SK-N-SH (cell line): ENCODE results near the gene ECE1. TPM values are rescaled to one million over a fixed set of nuclear protein-coding genes. Genes with fewer than 3 reads are reported as not detected.

Experiments used
- CTCF ChIA-PET: fragments of 300-600, 350-600 bp; formaldehyde crosslinking; extraction: SDS; loops from one replicate; lab custom pipeline; 2021; lab: Yijun Ruan, JAX
- POLR2A ChIA-PET: fragments of 350-600 bp; sonication (Branson Sonifier 250); formaldehyde crosslinking; extraction: SDS; loops from one replicate; lab custom pipeline; 2020; ENCODE audit warnings: antibody characterized with exemption, inconsistent platforms; lab: Yijun Ruan, JAX
- DNase-seq: peaks from one replicate; pipeline ENCODE4 v3.0.0; 2012
- H2AFZ ChIP-seq: fragments of 200-600 bp; sonication (generic); 2 replicates; pipeline ENCODE4 v1.8.1; 2016; ENCODE audit warnings: antibody characterized with exemption, mild to moderate bottlenecking, low read depth
- H3F3A ChIP-seq: fragments of 200-600 bp; sonication (generic); replicated peaks from 2 replicates; pipeline ENCODE3; 2016; ENCODE audit warnings: antibody characterized with exemption, mild to moderate bottlenecking; ENCODE audit not compliant: insufficient read depth
- H3K27ac ChIP-seq, 2 experiments: fragments of 200-500 bp in 1 of 2; fragments of 200-600 bp in 1 of 2; sonication (Bioruptor generic) in 1 of 2; sonication (generic), shearing (Covaris generic) in 1 of 2; 2 replicates each; pipeline versions ENCODE4 v1.5.1 to v1.6.1; 2014 to 2016; ENCODE audit warnings: low read depth in 2 of 2, inconsistent platforms in 1 of 2, low read length in 1 of 2, mild to moderate bottlenecking in 1 of 2, mixed read lengths in 1 of 2
- H3K27me3 ChIP-seq: fragments of 200-600 bp; sonication (generic), shearing (Covaris generic); 2 replicates; pipeline ENCODE4 v1.6.1; 2016; ENCODE audit warnings: mixed run types; ENCODE audit not compliant: insufficient read depth
- H3K36me3 ChIP-seq, 2 experiments: fragments of 200-500 bp in 1 of 2; fragments of 200-600 bp in 1 of 2; sonication (Bioruptor generic) in 1 of 2; sonication (generic) in 1 of 2; replicated peaks in 1 of 2; 2 replicates each; pipeline versions ENCODE3 to v1.5.1; 2014 to 2016; ENCODE audit warnings: low read length in 1 of 2, mild to moderate bottlenecking in 1 of 2; ENCODE audit not compliant: insufficient read depth in 2 of 2, control insufficient read depth in 1 of 2
- H3K4me1 ChIP-seq, 2 experiments: fragments of 200-500 bp in 1 of 2; fragments of 200-600 bp in 1 of 2; sonication (Bioruptor generic) in 1 of 2; sonication (generic), shearing (Covaris generic) in 1 of 2; 2 replicates each; pipeline versions ENCODE4 v1.5.1 to v1.6.1; 2014 to 2016; ENCODE audit warnings: low read depth in 1 of 2, low read length in 1 of 2, mixed run types in 1 of 2; ENCODE audit not compliant: insufficient read depth in 2 of 2, control insufficient read depth in 1 of 2
- H3K4me2 ChIP-seq: fragments of 200-600 bp; sonication (generic), shearing (Covaris generic); 2 replicates; pipeline ENCODE4 v1.6.1; 2017; ENCODE audit warnings: mixed run types
- H3K4me3 ChIP-seq, 2 experiments: fragments of 200-500 bp in 1 of 2; fragments of 200-600 bp in 1 of 2; sonication (Bioruptor generic) in 1 of 2; sonication (generic), shearing (Covaris generic) in 1 of 2; 2 replicates each; pipeline versions ENCODE4 v1.5.1 to v1.8.1; 2014 to 2016; ENCODE audit warnings: low read depth in 2 of 2, inconsistent platforms in 1 of 2, low read length in 1 of 2, mild to moderate bottlenecking in 1 of 2, mixed read lengths in 1 of 2, moderate library complexity in 1 of 2
- H3K79me2 ChIP-seq: fragments of 200-600 bp; sonication (generic); 2 replicates; pipeline ENCODE4 v1.8.1; 2017; ENCODE audit warnings: mild to moderate bottlenecking; ENCODE audit not compliant: insufficient read depth
- H3K9ac ChIP-seq: fragments of 200-600 bp; sonication (generic); 2 replicates; pipeline ENCODE4 v1.6.1; 2017; ENCODE audit warnings: mixed run types
- H3K9me2 ChIP-seq: fragments of 200-600 bp; sonication (generic); 2 replicates; pipeline ENCODE4 v1.6.1; 2017; ENCODE audit warnings: mixed run types
- H3K9me3 ChIP-seq: fragments of 200-600 bp; sonication (generic); 2 replicates; pipeline ENCODE4 v1.6.1; 2017; ENCODE audit warnings: mixed run types, mild to moderate bottlenecking, moderate library complexity
- H4K20me1 ChIP-seq: fragments of 200-600 bp; sonication (generic); 2 replicates; pipeline ENCODE4 v1.6.1; 2017; ENCODE audit warnings: mild to moderate bottlenecking, mixed run types; ENCODE audit not compliant: insufficient read depth
- CHD2 ChIP-seq: fragments of 150-350 bp; IDR thresholded peaks from 2 replicates; pipeline ENCODE4 v1.6.1; 2018; ENCODE audit warnings: low read length; ENCODE audit not compliant: partially characterized antibody
- CTCF ChIP-seq: fragments of 200-600 bp; sonication (generic); IDR thresholded peaks from 2 replicates; pipeline ENCODE4 v1.6.1; 2017; ENCODE audit warnings: antibody characterized with exemption, mild to moderate bottlenecking, moderate library complexity
- ELF1 ChIP-seq: IDR thresholded peaks from 2 replicates; pipeline ENCODE4 v1.4.0; 2012
- EZH2phosphoT487 ChIP-seq: fragments of 200-600 bp; sonication (generic); IDR thresholded peaks from 2 replicates; pipeline ENCODE4 v1.6.1; 2017; ENCODE audit warnings: low read depth, mixed run types, mild to moderate bottlenecking, antibody characterized with exemption, moderate library complexity, borderline replicate concordance
- FOXJ3 ChIP-seq: sonication (generic); formaldehyde crosslinking; IDR thresholded peaks from 2 replicates; pipeline ENCODE4 v1.5.1; 2020; ENCODE audit warnings: mild to moderate bottlenecking, missing genetic modification reagents
- GATA2 ChIP-seq: sonication (generic); formaldehyde crosslinking; IDR thresholded peaks from 2 replicates; pipeline ENCODE4 v1.5.0; 2020; ENCODE audit warnings: mild to moderate bottlenecking, missing genetic modification reagents
- MAX ChIP-seq: IDR thresholded peaks from 2 replicates; pipeline ENCODE4 v1.4.0; 2012; ENCODE audit warnings: low read depth
- MEF2A ChIP-seq: IDR thresholded peaks from 2 replicates; pipeline ENCODE4 v1.4.0; 2012; ENCODE audit warnings: low read depth, borderline replicate concordance
- MXI1 ChIP-seq: IDR thresholded peaks from 2 replicates; pipeline ENCODE4 v1.6.1; 2012; ENCODE audit warnings: mild to moderate bottlenecking, low read depth, low read length, improper control_type of control experiment
- NFIC ChIP-seq: IDR thresholded peaks from 2 replicates; pipeline ENCODE4 v1.4.0; 2012; ENCODE audit warnings: borderline replicate concordance
- NRF1 ChIP-seq: IDR thresholded peaks from 2 replicates; pipeline ENCODE4 v1.6.1; 2012; ENCODE audit warnings: low read depth, mild to moderate bottlenecking, low read length
- RAD21 ChIP-seq: IDR thresholded peaks from 2 replicates; pipeline ENCODE4 v1.6.1; 2012; ENCODE audit warnings: mild to moderate bottlenecking, low read length
- RFX5 ChIP-seq: IDR thresholded peaks from 2 replicates; pipeline ENCODE4 v1.6.1; 2012; ENCODE audit warnings: mild to moderate bottlenecking, improper control_type of control experiment, low read length
- SIN3A ChIP-seq: IDR thresholded peaks from 2 replicates; pipeline ENCODE4 v1.6.1; 2012; ENCODE audit warnings: low read depth, mild to moderate bottlenecking, low read length, moderate library complexity, borderline replicate concordance
- SMC3 ChIP-seq: IDR thresholded peaks from 2 replicates; pipeline ENCODE4 v1.6.1; 2012; ENCODE audit warnings: low read depth, low read length, improper control_type of control experiment
- TAF1 ChIP-seq: IDR thresholded peaks from 2 replicates; pipeline ENCODE4 v1.6.1; 2012; ENCODE audit warnings: low read depth, mild to moderate bottlenecking, low read length, moderate library complexity, borderline replicate concordance
- TCF12 ChIP-seq: IDR thresholded peaks from 2 replicates; pipeline ENCODE4 v1.4.0; 2012
- TEAD4 ChIP-seq: IDR thresholded peaks from 2 replicates; pipeline ENCODE4 v1.4.0; 2012; ENCODE audit warnings: mild to moderate bottlenecking, borderline replicate concordance; ENCODE audit not compliant: insufficient read depth
- YY1 ChIP-seq: IDR thresholded peaks from 2 replicates; pipeline ENCODE4 v1.4.0; 2012; ENCODE audit warnings: low read depth, mild to moderate bottlenecking
- ZBTB33 ChIP-seq: IDR thresholded peaks from 2 replicates; pipeline ENCODE4 v1.4.0; 2012; ENCODE audit warnings: low read depth, borderline replicate concordance
- WGBS: methylation state at CpG from one replicate; pipeline ENCODE4 v1.1.6; 2017; ENCODE audit warnings: low lambda C conversion rate; 5-methylcytosine and 5-hydroxymethylcytosine counted together
- polyA plus RNA-seq, 3 experiments: library from polyadenylated mRNA; depleted of rRNA; stranded (reverse); fragments of >200 nt; gene quantifications; 2 replicates each; pipeline ENCODE4 v1.2.3, GENCODE V29; 2012

Gene ECE1
- polyA plus RNA-seq, 1 of the 3 experiments (the other 2 are of a cell fraction) = 96.6 TPM

- no peak for DNase-seq
- peak overlapping the region in 1 of 2 experiments; percentile 17; a peak in 1 of 4 replicates for H3K27ac ChIP-seq
- TF ChIP-seq SIN3A (no peak), RAD21 (0 out of 2 replicates have a peak, but pooled peaks have one; percentile 5)
- 81% methylated on average over 9 of the region's 17 CpGs for WGBS
- no peaks in the 10 kb centered on the region for H4K20me1 ChIP-seq
- H3K4me1 ChIP-seq = peaks cover 0 to 34% of the 10 kb centered on the region in 2 experiments; a peak in 1 of 4 replicates
- H3K4me3 ChIP-seq = no peak overlapping the region
- no peaks in the 10 kb centered on the region for H3K9me2 ChIP-seq
- peaks cover 5 to 45% of the 10 kb centered on the region in 2 experiments for H3K36me3 ChIP-seq
- H3K4me2 ChIP-seq = no peak overlapping the region
- no peaks in the 10 kb centered on the region for H3K9me3 ChIP-seq
- no peaks in the 10 kb centered on the region for H3K27me3 ChIP-seq
- peaks cover 4% of the 10 kb centered on the region for H3F3A ChIP-seq
- ChIA-PET CTCF (interaction anchor here (0.9 to 7.5 kb wide), 13 partner anchors 8 to 386 kb away, joined by 3 to 95 read pairs (median 25); no protein-coding TSS in a partner anchor), POLR2A (no interaction called here)
- H3K79me2 ChIP-seq = no peaks in the 10 kb centered on the region
- H3K9ac ChIP-seq = no peak overlapping the region
- H2AFZ ChIP-seq = no peak overlapping the region
Measured at GRCh38 chr1:21268281-21269239, 21.7 kb downstream of the ECE1 start.

GRCh38 chr1:21267191-21268077, 22.8 kb downstream of the ECE1 start:
- H3K4me1 ChIP-seq = peaks cover 9 to 39% of the 10 kb centered on the region in 2 experiments; a peak in 3 of 4 replicates
- TF ChIP-seq CHD2 = no peak
- no peak for TF ChIP-seq EZH2phosphoT487
- TF ChIP-seq RFX5 = no peak
- no peak for TF ChIP-seq SIN3A
- no peak for TF ChIP-seq MXI1
- no peak for TF ChIP-seq CTCF
- no peak for TF ChIP-seq MEF2A
- no peak for TF ChIP-seq TCF12
- TF ChIP-seq ELF1 = no peak
- TF ChIP-seq YY1 = no peak
- TF ChIP-seq TEAD4 = no peak
- TF ChIP-seq RAD21 = no peak
- no peak for TF ChIP-seq FOXJ3 (CRISPR knock-in tag)
- TF ChIP-seq ZBTB33 = no peak
- TF ChIP-seq GATA2 (CRISPR knock-in tag) = no peak
- TF ChIP-seq NFIC = no peak
- TF ChIP-seq MAX = no peak
- TF ChIP-seq NRF1 = no peak
- TF ChIP-seq TAF1 = no peak
- TF ChIP-seq SMC3 = no peak
- TF ChIP-seq, all 33 proteins: peak for 0
- Histone ChIP-seq H2AFZ (no peak overlapping the region), H3K9me3 (no peaks in the 10 kb centered on the region), H3K4me3 (no peak overlapping the region), H3K9me2 (no peaks in the 10 kb centered on the region), H3K27ac (no peak overlapping the region; a peak in 1 of 4 replicates), H3K36me3 (peaks cover 5 to 42% of the 10 kb centered on the region in 2 experiments), H3F3A (peaks cover 9% of the 10 kb centered on the region), H4K20me1 (no peaks in the 10 kb centered on the region), H3K4me2 (no peak overlapping the region), H3K79me2 (no peaks in the 10 kb centered on the region), H3K27me3 (no peaks in the 10 kb centered on the region), H3K9ac (no peak overlapping the region)
- ChIA-PET CTCF (interaction anchor here (3.6 to 7.5 kb wide), 3 partner anchors 34 to 103 kb away, joined by 25 to 58 read pairs (median 27); no protein-coding TSS in a partner anchor), POLR2A (no interaction called here)
- no peak for DNase-seq
- WGBS = 97% methylated on average over 16 of the region's 16 CpGs
